HG02610 (cell line): Measurements from ENCODE around the gene PLIN4.

Source experiments
- ATAC-seq: cut with Tn5 transposase; IDR thresholded peaks from one replicate; pipeline ENCODE4 v1.9.1; 2021; ENCODE audit warnings: mild to moderate bottlenecking, moderate library complexity; ENCODE audit not compliant: unreplicated experiment

The PLIN4 gene

GRCh38 chr19:4507804-4508203, 10.5 kb downstream of the PLIN4 start:
- no peak for ATAC-seq

GRCh38 chr19:4507150-4507452, 11.2 kb downstream of the PLIN4 start:
- no peak for ATAC-seq

GRCh38 chr19:4506449-4507149, 11.7 kb downstream of the PLIN4 start:
- ATAC-seq = no peak

- ATAC-seq = no peak
Observed at GRCh38 chr19:4505570-4506448, 12.5 kb downstream of the PLIN4 start.

DNA sequence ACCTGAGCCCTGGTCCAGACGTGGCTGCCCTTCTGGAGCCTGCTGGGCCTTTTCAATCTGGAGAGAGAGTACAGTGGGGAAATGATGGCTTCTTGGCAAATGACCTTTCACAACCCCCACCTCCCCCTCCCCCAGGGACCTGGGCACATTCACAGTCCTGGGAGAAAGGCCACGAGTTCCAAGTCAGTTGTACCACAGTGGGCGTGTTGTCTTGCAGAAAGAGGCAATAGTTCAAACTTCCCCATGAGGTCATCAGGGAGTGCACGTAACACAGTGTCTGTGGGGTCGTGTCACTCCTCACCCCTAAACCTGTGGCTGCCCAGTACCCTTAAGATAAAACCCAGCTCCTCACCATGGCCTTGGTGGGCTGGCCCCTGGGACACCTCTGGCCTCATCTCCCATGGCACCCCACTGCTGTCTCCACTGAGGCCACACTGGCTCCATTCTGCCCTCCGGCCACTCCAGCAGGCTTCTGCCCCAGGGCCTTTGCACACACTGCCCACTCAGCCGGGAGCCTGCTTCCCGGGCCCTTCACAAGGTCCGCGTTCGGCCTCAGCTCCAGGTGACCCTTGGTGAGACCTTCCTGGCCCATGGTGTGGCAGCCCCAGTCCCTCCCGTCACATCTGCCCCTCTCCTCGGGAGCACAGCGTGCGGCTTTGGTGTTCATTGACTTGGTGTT, 13.3 kb downstream of the PLIN4 start:
- no peak for ATAC-seq

GRCh38 chr19:4504297-4504701, 14.0 kb downstream of the PLIN4 start:
- ATAC-seq = no peak

DNA sequence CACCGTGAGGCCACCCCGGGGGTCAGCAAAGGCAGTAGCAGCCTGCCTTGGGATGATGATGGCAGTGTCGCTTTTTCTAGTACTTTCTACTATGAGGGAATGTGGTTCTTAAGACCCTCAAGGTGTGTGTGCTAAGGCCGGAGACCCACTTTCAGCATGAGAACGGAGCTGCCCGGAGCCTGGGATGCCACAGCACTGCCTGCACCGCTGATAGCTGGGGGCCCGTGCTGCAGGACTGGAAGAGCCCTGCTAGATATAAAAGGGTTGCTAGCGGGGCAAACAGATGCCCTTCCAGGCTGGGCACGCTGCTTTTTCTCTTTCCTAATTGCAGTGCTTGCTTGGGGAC, 14.5 kb downstream of the PLIN4 start:
- ATAC-seq = no peak

GRCh38 chr19:4503132-4503824, 15.0 kb downstream of the PLIN4 start:
- no peak for ATAC-seq

DNA sequence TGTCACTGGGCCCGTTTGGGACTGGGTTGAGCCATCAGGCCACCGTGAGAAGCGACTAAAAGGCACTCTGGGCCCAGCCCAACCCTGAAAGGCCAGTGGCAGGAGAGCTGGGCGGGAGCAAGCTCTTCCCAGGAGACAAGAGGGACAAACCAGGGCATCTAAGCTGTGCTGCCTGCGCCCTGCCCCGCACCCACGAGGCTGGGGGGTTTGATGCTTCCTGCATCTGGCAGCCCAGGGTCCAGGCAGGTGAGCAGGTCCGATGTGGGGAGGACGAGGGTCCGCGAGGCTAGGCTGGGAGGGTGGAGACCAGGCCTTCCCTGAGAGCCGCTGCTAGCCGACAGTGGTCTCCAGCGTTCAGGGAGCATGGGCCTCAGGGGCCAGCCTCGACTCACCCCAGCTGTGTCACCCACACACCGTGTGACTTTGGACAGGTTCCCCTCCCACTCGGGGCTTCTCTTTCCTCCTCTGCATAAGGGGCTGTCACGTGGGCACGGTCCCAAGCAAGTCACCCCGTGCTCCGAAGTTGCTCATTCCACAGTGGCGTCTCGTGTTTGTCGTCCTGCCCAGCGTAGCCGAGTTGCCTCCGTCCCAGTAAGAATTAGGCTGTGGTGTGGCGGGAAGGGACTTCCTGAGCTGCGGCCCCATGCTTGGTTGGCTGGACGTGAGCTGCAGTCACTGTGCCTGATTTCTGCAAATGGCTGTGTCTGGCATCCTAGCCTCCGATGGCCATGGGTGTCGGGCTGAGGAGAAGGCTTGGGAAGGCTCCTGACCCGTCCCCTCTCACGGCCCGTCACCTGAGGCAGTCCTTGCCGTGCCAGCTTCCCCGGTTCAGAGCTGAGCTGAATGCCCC, 15.8 kb downstream of the PLIN4 start:
- no peak for ATAC-seq

DNA sequence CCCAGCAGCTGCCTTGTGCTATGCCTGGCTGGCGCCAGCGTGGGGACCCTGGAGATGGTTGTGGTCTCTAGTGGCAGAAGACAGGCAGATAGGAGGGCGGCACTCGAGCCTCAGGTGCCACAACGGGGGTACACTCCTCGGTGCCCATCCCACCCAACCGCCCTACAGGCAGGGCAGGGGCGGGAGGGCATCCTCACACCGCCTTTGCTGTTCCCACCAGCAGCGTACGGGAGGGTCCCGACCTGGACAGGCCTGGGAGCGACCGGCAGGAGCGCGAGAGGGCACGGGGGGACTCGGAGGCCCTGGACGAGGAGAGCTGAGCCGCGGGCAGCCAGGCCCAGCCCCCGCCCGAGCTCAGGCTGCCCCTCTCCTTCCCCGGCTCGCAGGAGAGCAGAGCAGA, 16.6 kb downstream of the PLIN4 start:
- no peak for ATAC-seq

GRCh38 chr19:4500841-4501591, 17.3 kb downstream of the PLIN4 start:
- no peak for ATAC-seq

DNA sequence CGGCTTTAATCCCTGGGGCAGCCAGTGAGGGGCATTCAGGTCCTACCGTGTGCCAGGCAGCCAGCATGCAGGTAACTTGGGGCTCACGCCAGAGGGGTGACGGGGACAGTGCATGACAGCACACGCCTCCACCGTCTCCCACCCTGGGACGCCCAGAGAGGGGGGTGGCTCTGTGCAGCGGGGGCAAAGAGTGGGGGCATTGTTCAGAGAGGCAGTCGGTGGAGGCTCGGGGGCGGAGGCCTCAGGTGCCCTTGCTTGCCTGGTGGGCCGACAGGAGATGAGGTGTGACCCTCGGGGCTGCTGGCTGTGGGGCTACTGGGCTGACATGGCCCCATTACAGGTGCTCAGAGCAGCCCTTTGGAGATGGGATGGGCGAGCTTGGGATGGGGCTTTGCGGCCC, 18.4 kb downstream of the PLIN4 start:
- ATAC-seq = no peak

DNA sequence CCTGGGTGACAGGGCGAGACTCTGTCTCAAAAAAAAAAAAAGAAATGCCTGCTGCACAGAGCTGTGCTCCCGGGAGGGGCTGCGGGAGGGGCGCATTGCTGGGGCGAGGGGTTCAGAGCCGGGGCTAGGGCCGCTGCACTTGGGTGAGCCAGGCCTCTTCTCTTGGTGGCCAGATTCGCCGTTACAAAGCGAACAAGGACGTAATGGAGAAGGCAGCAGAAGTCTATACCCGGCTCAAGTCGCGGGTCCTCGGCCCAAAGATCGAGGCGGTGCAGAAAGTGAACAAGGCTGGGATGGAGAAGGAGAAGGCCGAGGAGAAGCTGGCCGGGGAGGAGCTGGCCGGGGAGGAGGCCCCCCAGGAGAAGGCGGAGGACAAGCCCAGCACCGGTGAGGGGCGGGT, 19.0 kb downstream of the PLIN4 start:
- no peak for ATAC-seq

- no peak for ATAC-seq
Observed at GRCh38 chr19:4498694-4499093, 19.6 kb downstream of the PLIN4 start.

DNA sequence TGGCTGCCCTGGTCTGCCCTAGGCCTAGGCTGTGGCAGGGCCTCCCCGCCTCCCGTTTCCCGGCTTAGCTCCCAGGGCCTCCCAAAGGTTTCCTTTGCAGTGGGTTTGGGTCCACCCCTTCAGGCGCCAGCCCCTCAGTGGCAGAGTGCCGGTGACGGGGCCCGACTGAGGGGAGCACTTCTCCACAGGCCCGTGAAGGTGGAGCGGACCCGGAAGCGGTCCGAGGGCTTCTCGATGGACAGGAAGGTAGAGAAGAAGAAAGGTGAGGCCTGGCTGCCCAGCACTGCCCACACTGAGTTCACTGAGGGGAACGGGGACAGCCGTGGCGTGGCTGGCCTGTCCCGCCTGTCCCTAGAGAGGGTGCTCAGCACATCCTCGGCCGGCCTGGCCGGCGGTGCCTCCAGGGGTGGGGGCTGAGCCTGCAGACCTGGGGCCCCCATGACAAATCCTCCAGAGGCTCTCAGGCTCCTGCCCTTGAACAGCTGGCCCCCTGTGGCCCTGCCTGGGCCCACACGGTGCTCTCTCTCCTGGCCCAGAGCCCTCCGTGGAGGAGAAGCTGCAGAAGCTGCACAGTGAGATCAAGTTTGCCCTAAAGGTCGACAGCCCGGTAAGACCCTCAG, 20.4 kb downstream of the PLIN4 start:
- ATAC-seq = no peak

- no peak for ATAC-seq
Observed at GRCh38 chr19:4496304-4496703, 22.0 kb downstream of the PLIN4 start.

DNA sequence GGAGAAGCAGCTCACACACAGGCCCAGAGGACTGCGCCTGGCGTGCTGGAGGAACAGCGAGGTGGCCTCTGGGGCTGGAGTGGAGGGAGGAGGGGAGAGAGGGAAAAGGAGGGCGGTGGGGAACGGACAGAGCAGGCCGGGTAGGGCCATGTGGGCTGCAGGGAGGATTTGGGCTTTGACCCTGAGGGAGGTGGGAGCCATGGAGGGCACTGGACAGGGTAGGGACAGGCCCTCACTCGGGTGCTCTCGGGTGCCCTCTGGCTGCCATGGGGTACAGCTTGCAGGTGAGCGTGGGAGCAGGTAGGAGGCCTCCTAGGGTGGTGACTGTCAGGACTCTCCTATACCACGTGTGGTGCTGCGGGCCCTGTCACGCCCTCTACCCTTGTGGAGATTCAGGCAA, 22.8 kb downstream of the PLIN4 start:
- ATAC-seq = no peak

GRCh38 chr19:4494691-4495064, 23.6 kb downstream of the PLIN4 start:
- no peak for ATAC-seq

DNA sequence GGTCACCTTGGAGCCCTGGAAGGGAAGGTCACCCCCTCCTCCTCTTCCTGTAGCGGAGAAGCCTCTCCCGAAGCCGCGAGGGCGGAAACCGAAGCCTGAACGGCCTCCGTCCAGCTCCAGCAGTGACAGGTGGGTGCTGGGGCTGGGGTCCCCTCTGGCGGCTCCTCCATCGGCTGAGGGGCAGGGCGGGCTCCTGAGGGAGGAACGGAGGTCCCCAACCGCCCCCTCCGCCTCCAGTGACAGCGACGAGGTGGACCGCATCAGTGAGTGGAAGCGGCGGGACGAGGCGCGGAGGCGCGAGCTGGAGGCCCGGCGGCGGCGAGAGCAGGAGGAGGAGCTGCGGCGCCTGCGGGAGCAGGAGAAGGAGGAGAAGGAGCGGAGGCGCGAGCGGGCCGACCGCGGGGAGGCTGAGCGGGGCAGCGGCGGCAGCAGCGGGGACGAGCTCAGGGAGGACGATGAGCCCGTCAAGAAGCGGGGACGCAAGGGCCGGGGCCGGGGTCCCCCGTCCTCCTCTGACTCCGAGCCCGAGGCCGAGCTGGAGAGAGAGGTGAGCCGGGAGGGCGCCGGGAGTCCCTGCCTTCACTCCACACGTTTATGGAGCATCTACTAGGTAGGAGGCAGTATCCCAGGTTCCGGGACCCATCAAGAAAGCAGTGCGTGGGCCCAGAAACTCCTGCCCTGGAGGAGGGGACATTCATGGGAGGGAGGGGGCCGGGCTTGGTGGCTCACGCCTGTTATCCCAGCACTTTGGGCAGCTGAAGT, 24.2 kb downstream of the PLIN4 start:
- no peak for ATAC-seq
